ACHN (cell line): ENCODE data around the gene ZFP1.
"Not testable (repeated sequence)": the region's sequence is repeated elsewhere in the genome, so short reads cannot be mapped to it uniquely, and the experiment has no call there.

Source experiments
- DNase-seq: peaks from one replicate; pipeline ENCODE4 v3.0.0-alpha.2; 2015
- in situ Hi-C: cut with HindIII; loops from 2 replicates; pipeline ENCODE4 v1.10.0; 2017; ENCODE audit warnings: low sequenced_read_pairs, low pct_ligation_motif_present, low pct_unique_long_range_greater_than_20kb

The ZFP1 gene

GRCh38 chr16:75209944-75210343, 61.6 kb downstream of the ZFP1 start:
- DNase-seq, result no peak
- in situ Hi-C loops, result no loop called here

GRCh38 chr16:75211286-75211685, 63.0 kb downstream of the ZFP1 start:
- DNase-seq, in situ Hi-C loops: not testable (repeated sequence)

GRCh38 chr16:75216127-75216526, 67.8 kb downstream of the ZFP1 start:
- in situ Hi-C loops, result no loop called here
- DNase-seq, result no peak

GRCh38 chr16:75216576-75216975, 68.3 kb downstream of the ZFP1 start:
- in situ Hi-C loops, result no loop called here

GRCh38 chr16:75217389-75217851, 69.1 kb downstream of the ZFP1 start:
- in situ Hi-C loops, result no loop called here
- DNase-seq, result no peak

More at GRCh38 chr16:75216576-75216975, 68.3 kb downstream of the ZFP1 start:
- DNase-seq, result no peak

- in situ Hi-C loops, result no loop called here
- no peak for DNase-seq
Observed at GRCh38 chr16:75218256-75219076, 70.1 kb downstream of the ZFP1 start, which contains the start of gene CTRB1. TSS of gene CTRB1 (plus strand) at chr16:75218988. CDS start at chr16:75219008, 20 bp downstream.

- in situ Hi-C loops, result no loop called here
- DNase-seq, result no peak
Observed at GRCh38 chr16:75219088-75219487, 70.8 kb downstream of the ZFP1 start.

- in situ Hi-C loops, result no loop called here
- DNase-seq, result no peak
Observed at GRCh38 chr16:75219838-75220237, 71.5 kb downstream of the ZFP1 start.
